Measurements from ENCODE around the gene CD28.
"Not testable (repeated sequence)": the region's sequence is repeated elsewhere in the genome, so short reads cannot be mapped to it uniquely, and the experiment has no call there.

CD28 gene

DNA sequence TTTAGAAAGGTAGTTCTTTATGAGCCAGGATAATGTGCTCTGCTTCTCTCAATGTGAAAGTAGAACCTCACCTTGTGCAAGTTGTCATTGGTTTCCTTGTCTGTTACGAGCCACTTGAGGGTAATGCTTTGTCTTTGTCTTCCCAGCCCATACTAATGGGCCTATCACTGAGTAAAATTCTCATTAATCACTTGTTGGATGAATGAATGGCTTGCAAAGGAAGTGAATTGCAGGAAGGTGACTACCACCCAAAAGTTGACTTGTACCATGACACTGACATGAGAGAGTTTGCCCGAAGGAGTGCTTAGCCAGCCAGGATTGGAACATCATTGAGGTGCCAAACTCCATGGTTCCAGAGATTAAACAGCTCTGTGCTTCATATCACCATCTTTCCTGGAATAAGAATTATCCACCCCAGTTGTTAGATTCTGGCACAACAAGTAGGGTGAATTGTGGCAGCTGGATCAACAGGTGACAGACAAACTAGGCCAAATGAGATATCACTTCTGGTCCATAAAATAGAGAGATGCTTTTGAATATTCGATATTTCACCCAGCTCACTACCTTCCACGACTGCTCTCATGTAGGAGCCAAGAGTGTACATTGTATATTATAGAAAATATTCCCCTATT, 20.5 kb upstream of the CD28 start:
- no peak for DNase-seq (ENCODE audit: low read depth in 4 of 4, low spot score in 1 of 4)

- no peak for DNase-seq (ENCODE audit: low read depth in 4 of 4, low spot score in 1 of 4)
These were observed 19.3 kb upstream of the CD28 start for GRCh38 chr2:203687165-203687564.

- DNase-seq (ENCODE audit: low read depth in 4 of 4, low spot score in 1 of 4), result no peak
These were observed 17.6 kb upstream of the CD28 start for GRCh38 chr2:203688798-203689197.

DNA sequence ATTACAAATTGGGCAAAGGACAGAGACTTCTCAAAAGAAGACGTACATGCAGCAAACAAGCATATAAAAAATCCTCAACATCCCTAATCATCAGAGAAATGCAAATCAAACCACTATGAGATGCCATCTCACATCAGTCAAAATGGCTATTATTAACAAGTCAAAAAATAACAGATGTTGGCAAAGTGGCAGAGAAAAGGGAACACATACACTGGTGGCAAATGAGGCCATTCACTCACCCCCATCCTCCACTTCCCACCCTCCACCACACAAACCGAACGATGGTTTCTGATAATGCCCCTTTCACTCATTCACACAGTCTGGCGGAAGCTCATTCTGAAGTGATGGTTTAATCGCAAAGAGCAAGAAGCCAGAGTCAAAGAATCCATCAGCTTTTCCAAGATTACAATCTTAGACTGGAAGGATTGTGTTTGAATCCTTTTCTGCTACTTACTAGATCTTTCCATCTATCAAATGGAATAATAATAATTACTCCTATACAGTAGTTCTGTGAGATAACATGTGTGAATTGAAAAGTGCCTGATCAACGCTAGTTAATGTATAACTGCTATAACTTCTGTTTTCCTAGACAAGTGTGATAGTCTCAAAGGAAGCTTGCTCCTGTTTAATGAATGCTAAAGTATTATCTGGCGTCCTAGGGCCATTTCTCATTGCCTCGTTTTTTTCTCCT, 16.9 kb upstream of the CD28 start:
- DNase-seq (ENCODE audit: low read depth in 4 of 4, low spot score in 1 of 4), result no peak

DNA sequence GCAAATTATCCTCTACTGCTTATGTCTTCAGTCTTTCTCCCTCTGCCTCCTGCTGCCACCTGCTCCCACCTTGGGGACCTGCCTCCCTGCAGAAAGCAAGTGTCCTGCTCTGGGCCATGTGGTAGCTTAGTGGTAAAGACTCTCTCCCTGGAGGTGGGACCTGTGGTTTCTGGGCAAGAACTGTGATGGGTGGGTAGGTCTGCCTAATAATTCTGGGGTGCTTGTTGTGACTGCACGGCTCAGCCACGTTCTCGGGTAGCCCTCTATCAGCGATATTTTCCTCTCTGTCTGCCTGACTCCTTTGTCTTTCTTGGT, 16.4 kb upstream of the CD28 start:
- DNase-seq (ENCODE audit: low read depth in 4 of 4, low spot score in 1 of 4), result no peak

GRCh38 chr2:203690441-203691047, 15.9 kb upstream of the CD28 start:
- no peak for DNase-seq (ENCODE audit: low read depth in 4 of 4, low spot score in 1 of 4)

- DNase-seq (ENCODE audit: low read depth in 4 of 4, low spot score in 1 of 4), result no peak
These were observed 15.3 kb upstream of the CD28 start for GRCh38 chr2:203691149-203691548.

DNA sequence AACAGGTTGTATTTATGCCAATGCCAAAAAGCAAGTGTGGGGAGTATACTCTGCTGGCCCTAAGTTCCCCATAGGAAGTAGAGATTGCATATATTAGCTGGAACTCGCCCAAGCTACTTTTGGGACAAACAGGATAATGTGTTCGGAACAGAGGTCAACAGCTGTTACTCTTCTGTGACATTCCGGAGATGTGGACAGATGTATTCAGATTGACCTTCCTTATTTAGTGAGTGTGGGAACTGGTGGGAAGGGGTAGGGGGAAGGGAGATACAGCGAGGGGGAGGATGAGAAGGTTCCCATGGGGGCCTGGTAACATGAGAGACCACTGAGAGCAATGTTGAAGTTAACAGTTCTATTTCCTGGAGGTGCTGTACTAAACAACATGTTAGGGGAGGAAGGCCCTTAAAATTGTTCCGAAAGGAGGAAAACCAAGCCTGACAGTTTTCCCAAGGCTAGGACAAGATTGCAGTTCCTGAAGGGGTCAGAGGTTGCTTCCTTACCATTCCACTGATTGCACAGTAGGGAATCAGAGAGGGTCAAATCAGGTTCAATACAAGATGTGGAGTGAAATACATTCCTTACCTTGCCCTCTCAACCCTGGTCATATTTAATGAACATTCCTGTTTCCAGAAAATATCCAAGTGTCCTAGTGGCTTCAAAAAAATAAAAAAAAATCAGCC, 14.3 kb upstream of the CD28 start:
- DNase-seq (ENCODE audit: low read depth in 4 of 4, low spot score in 1 of 4), result no peak

GRCh38 chr2:203693242-203693879, 13.1 kb upstream of the CD28 start:
- DNase-seq (ENCODE audit: low read depth in 4 of 4, low spot score in 1 of 4), result no peak

GRCh38 chr2:203694191-203694590, 12.2 kb upstream of the CD28 start:
- no peak for DNase-seq (ENCODE audit: low read depth in 4 of 4, low spot score in 1 of 4)

- DNase-seq (ENCODE audit: low read depth in 4 of 4, low spot score in 1 of 4), result no peak
These were observed 9.2 kb upstream of the CD28 start for GRCh38 chr2:203697190-203697589.

- not testable (repeated sequence) for DNase-seq (ENCODE audit: low read depth in 4 of 4, low spot score in 1 of 4)
These were observed 8.7 kb upstream of the CD28 start for GRCh38 chr2:203697763-203698162.

DNA sequence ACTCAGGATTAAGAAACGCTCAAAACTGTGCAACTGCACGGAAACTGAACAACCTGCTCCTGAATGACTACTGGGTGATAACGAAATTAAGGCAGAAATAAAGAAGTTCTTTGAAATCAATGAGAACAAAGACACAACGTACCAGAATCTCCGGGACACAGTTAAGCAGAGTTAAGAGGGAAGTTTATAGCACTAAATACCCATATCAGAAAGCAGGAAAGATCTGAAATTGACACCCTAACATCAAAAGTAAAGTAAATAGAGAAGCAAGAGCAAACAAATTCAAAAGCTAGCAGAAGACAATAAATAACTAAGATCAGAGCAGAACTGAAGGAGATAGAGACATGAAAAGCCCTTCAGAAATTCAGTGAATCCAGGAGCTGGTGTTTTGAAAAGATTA, 8.0 kb upstream of the CD28 start:
- DNase-seq (ENCODE audit: low read depth in 4 of 4, low spot score in 1 of 4), result not testable (repeated sequence)

- no peak for DNase-seq (ENCODE audit: low read depth in 4 of 4, low spot score in 1 of 4)
These were observed 2.0 kb upstream of the CD28 start for GRCh38 chr2:203704430-203704829.

GRCh38 chr2:203705178-203705577, 1.3 kb upstream of the CD28 start:
- no peak for DNase-seq (ENCODE audit: low read depth in 4 of 4, low spot score in 1 of 4)

DNA sequence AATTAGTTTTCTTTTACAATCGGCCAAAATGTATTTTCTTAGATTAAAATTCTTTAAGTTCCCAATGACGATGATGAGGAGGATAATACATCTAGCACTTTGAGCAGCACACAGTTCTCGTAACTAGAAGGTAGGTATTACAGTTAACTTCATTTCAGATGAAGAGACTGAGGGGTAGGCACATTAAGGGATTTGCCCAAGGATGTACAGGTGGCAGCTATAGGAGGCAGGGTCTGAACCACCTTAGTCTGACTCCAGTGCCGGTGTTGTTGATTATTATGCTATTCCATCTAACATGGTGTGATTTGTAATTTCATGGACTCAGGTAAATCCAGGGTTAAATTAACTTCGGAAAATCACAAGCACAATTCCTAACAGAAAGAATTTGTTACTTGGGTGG, 1.1 kb downstream of the CD28 start:
- DNase-seq (ENCODE audit: low read depth in 4 of 4, low spot score in 1 of 4), result no peak

DNA sequence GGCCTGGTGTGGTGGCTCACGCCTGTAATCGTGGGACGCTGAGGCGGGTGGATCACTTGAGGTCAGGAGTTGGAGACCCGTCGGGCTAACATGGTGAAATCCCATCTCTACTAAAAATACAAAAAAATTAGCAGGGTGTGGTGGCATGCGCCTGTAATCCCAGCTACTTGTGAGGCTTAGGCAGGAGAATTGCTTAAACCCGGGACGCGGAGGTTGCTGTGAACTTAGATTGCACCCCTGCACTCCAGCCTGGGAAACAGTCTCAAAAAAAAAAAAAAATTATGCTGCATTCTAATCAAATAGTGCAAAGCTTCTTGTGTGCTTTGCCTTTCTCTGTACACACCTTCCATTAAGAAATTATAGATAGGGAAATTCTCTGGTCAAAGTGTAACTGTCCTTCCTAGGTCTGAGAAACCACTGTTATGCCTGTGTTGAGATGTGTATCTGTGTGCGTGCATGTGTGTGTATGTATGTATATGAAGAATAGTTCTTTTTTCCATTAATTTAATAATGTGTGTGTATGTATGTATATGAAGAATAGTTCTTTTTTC, 2.5 kb downstream of the CD28 start:
- no peak for DNase-seq (ENCODE audit: low read depth in 4 of 4, low spot score in 1 of 4)

DNA sequence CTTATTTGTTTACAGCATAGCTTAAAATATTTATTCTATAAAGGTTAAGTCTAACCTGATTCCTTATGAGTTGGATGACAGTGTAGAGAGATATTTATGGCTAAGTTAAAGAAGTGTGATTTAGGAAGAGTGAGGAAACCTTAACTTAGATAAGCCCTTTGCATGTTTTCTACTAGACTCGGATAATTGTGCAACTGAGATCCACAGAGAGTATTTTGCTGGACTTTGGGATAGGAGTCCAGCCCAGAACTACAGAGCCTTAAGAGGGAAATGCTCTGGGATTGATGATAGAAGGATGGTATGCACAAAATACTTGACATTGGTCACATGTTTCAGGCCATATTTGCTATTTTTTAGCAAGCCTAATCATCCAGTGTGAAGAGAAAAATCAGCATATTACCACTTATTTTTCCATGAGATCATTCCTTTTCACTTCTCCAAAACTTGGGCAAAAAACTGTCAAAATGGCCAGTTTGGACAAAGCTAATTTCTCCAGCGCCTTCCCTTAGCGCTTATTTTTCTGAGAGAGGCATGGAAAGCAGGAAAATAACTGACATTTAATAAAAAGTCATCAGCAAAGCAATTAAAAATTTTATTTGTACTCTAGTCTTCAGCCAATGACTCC, 3.1 kb downstream of the CD28 start:
- no peak for DNase-seq (ENCODE audit: low read depth in 4 of 4, low spot score in 1 of 4)

- no peak for DNase-seq (ENCODE audit: low read depth in 4 of 4, low spot score in 1 of 4)
These were observed 3.8 kb downstream of the CD28 start for GRCh38 chr2:203710226-203710625.

DNA sequence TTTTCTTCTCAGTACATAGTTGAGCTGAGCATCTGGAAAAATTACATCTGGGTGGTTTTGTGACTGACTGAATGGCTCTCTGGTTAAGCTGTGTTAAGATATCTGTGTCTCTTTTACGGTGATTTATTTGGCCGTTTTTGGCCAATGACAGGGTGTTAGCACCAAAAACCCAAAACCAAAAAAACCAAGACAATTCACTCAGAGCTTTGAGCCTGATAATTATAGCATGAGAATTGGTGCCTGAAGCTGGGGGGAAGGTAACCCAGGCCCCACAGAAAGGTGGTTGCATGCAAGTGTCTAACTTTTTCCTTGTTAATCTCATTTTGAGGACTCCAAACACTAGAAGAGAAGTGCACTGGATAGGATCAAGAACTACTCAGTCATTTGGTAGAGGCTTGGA, 4.5 kb downstream of the CD28 start:
- no peak for DNase-seq (ENCODE audit: low read depth in 4 of 4, low spot score in 1 of 4)

DNA sequence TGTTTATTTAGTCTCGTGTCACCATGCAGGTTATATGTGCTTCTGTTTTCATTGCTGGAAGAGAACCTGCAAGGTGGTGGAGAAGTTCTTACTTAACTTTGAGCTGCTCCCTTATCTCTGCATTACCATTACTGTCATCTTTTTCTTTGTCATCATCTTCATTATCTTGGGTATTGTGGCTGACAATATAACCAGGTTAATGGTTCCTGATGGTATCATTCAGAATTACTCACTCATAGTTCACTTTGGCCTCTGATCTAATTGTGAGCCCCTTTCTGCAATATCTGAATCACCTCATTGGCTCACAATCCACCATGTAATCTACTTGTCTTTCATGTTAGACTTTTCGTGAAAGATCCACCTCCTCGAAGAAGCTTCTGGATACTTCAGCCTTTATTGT, 5.0 kb downstream of the CD28 start:
- DNase-seq (ENCODE audit: low read depth in 4 of 4, low spot score in 1 of 4), result no peak

Measured in stimulated activated CD4-positive, alpha-beta T cell treated with anti-CD3 and anti-CD28 coated beads, Interleukin-1b, Interleukin-23, amount 100 ng/mL, for 24 hours (primary cell).